NCI-H2029 treated with DMSO at 0.1 percent for 48 hours (cell line): Measurements from ENCODE around the gene SPOCK1.

ENCODE experiments used
- DNase-seq: peaks from one replicate; lab custom pipeline; 2025; lab: John Stamatoyannopoulos, UW

The SPOCK1 gene

GRCh38 chr5:137192293-137192743 lies 306.8 kb downstream of the SPOCK1 start:
- DNase-seq = peak; percentile 17

- DNase-seq = no peak
Observed at GRCh38 chr5:137191179-137191578, 307.9 kb downstream of the SPOCK1 start.

- DNase-seq = no peak
Observed at GRCh38 chr5:137190441-137190840, 308.7 kb downstream of the SPOCK1 start.

- no peak for DNase-seq
Observed at GRCh38 chr5:137190031-137190430, 309.1 kb downstream of the SPOCK1 start.

GRCh38 chr5:137188566-137188965 lies 310.6 kb downstream of the SPOCK1 start:
- DNase-seq = no peak

GRCh38 chr5:137186759-137187461 lies 312.2 kb downstream of the SPOCK1 start:
- DNase-seq = no peak

- DNase-seq = no peak
Observed at GRCh38 chr5:137185193-137185592, 313.9 kb downstream of the SPOCK1 start.

GRCh38 chr5:137184734-137185133 lies 314.4 kb downstream of the SPOCK1 start:
- DNase-seq = no peak

- no peak for DNase-seq
Observed at GRCh38 chr5:137182576-137182975, 316.6 kb downstream of the SPOCK1 start.

- DNase-seq = no peak
Observed at GRCh38 chr5:137181667-137182066, 317.5 kb downstream of the SPOCK1 start.

GRCh38 chr5:137179203-137179602 lies 319.9 kb downstream of the SPOCK1 start:
- DNase-seq = no peak

GRCh38 chr5:137176609-137177008 lies 322.5 kb downstream of the SPOCK1 start:
- no peak for DNase-seq

GRCh38 chr5:137176126-137176525 lies 323.0 kb downstream of the SPOCK1 start:
- no peak for DNase-seq

- no peak for DNase-seq
Observed at GRCh38 chr5:137174196-137174595, 324.9 kb downstream of the SPOCK1 start.

- no peak for DNase-seq
Observed at GRCh38 chr5:137172258-137172657, 326.9 kb downstream of the SPOCK1 start.

- DNase-seq = no peak
Observed at GRCh38 chr5:137167187-137167586, 331.9 kb downstream of the SPOCK1 start.

GRCh38 chr5:137164961-137165360 lies 334.2 kb downstream of the SPOCK1 start:
- DNase-seq = no peak

- DNase-seq = no peak
Observed at GRCh38 chr5:137164536-137164935, 334.6 kb downstream of the SPOCK1 start.

GRCh38 chr5:137158691-137159090 lies 340.4 kb downstream of the SPOCK1 start:
- DNase-seq = no peak

- no peak for DNase-seq
Observed at GRCh38 chr5:137156180-137156579, 342.9 kb downstream of the SPOCK1 start.

- DNase-seq = peak; percentile 81
Observed at GRCh38 chr5:137155261-137156000, 343.7 kb downstream of the SPOCK1 start.

GRCh38 chr5:137152616-137153015 lies 346.5 kb downstream of the SPOCK1 start:
- DNase-seq = no peak

GRCh38 chr5:137148655-137149054 lies 350.5 kb downstream of the SPOCK1 start:
- no peak for DNase-seq
